NCI-H69 (cell line): ENCODE results near the gene NRG3.

Experiments used
- DNase-seq: peaks from one replicate; lab custom pipeline; 2025; lab: John Stamatoyannopoulos, UW

The NRG3 gene

DNA sequence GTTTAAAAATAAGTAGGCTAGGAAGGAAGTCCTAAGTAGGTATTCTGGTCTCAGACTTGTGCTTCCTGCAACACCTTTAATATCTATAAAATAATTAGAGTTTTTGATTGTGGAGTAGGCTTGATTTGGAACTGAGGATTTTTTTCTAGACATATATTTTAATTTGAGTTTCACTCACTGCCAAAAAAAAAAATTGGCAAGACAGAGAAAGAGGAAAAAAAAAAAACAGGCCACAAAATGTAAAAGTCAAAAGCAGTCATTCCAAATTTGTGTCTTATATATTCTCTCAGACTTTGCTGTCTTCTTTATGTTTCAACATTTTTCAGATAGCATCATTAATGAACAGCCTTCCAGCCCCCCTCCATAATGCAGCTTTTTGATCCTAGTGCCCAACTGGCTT, 346.1 kb downstream of the NRG3 start:
- no peak for DNase-seq

DNA sequence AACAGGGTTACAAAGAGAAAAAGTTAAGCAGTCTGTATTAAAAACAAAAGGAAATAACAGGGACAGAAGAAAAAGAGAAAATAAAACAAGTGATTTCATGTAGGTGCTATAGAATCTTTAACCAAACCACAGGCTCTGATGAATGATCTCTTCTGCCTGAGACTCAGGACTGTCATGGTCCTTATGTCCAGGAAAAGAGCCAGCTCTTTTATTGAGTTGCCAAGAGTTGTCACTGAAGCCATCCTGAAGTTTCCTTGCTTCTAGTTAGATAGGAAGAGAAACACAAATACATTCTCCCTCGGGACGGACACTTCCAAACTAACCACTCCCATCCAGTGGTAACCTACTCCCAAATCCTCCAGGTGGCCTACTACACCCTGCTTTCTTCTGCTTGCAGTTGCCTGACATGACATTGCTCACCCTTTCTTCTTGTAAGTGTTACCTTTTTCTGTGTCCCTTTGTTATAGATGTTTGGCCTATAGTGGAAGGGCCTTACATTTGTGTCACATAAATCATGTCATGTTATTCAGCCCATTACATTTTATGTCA, 346.7 kb downstream of the NRG3 start:
- peak; percentile 39 for DNase-seq

DNA sequence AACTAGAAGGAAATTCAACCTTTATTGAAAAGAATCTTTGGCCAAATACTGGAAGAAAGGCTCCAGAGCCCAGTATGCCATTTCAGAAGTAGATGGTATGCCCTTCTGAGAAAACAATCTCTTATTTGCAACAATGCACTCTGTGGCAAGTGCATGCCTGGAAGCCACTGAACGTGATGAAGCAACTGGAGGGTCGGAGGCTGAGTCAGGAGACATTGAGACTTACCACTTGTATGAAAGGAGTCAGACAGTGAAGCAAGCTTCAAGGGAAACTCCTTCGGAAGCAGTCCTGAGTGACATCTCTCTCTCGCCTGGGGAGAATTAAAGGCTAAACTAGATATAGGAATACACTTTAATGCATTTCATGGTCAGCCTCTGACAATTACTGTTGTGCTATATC, 353.7 kb downstream of the NRG3 start:
- DNase-seq, result no peak

DNA sequence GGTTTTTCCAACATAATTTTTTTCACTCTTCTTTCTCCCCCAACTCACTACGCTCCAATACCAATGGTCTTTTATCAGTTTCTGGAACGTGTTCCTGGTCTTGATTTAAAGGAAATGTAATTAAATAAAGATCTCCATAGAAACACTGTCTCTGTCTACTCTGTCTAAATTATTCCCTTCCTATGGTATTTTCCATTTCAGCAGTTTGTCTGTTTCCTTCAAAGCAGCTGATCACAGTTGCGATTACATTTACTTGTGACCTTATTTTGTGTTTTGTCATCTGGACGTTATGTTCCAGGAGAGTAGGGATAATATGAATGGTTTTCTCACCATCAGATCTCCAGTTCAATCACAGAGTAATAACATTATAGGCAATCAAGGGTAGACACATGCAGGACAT, 359.2 kb downstream of the NRG3 start:
- DNase-seq, result no peak

DNA sequence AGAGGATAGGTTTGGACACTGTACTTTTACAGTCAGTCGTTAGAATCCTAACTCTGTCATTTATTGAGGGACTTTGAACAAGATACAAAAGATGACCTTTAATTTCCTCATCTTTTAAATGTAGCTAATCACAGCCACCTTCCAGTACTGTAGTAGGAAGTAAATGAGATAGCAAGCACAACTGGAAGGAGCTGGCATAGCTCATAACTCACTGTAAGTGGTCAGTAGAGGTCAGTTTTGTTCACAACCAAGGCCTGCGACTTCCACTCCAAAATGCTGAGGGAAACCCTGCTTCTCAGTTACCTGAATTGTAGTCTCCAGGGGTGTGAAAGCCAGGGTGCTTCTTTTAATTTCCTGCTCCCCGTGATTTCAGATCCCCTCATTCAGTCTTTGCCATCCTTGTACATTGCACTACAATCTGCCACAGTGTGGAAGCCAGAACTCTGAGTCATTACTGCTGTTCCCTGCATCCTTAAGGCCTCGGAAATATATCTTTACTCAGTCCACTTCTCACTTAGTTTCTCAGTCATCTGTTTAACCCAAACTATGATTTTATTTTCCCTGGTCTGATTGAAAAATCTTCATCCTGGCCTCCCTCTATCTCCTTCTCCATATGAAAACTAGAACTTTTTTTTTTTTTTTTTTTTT, 361.2 kb downstream of the NRG3 start:
- no peak for DNase-seq

DNA sequence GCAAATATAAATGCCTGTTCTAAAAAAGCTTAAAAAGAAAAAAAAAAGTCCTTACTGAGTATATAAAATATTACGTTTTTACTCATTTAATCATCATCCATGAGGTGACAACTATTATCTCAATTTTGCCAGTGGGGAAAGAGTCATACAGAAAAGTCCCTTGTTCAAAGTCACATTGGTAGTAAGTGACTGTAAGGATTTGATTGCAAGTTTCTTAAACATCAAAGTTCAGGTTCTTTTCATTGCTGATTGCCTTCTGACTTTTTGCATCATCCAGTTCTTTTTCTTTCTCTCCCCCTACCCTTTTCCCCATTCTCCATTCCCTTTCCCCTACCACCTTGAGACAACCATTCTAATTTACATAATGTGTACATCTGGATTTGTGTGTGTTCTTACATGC, 363.3 kb downstream of the NRG3 start:
- no peak for DNase-seq

DNA sequence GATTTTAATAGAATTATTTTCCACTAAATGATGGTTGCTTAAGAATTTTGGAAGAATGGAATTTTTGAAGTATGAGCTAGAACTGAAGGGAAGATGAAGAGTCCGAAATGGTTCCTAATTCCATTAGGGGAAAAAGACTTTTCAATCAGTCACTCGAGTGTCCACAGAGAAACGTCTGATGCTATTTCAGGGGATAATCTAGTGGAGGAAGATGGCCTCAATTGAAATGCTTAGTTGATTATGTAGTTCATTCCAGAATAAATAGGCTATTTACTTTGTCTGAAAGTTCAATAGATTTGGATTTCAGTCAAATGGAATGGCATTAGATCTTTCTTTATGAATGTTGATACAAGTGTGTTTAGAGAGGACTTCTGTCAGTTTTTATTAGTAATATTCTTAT, 365.4 kb downstream of the NRG3 start:
- DNase-seq, result no peak

GRCh38 chr10:82242778-82243177, 367.8 kb downstream of the NRG3 start:
- no peak for DNase-seq

DNA sequence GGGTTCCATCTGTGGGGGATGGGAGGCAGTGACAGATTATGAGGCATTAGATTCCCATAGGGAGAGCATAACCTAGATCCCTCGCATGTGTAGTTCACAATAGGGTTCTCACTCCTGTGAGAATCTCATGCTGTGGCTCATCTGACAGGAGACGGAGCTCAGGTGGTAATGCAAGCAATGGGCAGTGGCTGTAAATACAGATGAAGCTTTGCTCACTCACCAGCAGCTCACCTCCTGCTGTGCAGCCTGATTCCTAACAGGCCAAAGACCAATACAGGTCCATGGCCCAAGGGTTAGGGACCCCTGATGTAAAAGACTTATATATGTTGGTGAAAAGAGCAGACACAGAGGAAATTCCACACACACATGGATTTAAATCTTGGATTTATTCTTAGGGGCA, 370.2 kb downstream of the NRG3 start:
- DNase-seq, result peak; percentile 73

- no peak for DNase-seq
Measured at GRCh38 chr10:82245906-82246560, 371.0 kb downstream of the NRG3 start.

- peak; percentile 24 for DNase-seq
Measured at GRCh38 chr10:82249141-82249540, 374.1 kb downstream of the NRG3 start.

DNA sequence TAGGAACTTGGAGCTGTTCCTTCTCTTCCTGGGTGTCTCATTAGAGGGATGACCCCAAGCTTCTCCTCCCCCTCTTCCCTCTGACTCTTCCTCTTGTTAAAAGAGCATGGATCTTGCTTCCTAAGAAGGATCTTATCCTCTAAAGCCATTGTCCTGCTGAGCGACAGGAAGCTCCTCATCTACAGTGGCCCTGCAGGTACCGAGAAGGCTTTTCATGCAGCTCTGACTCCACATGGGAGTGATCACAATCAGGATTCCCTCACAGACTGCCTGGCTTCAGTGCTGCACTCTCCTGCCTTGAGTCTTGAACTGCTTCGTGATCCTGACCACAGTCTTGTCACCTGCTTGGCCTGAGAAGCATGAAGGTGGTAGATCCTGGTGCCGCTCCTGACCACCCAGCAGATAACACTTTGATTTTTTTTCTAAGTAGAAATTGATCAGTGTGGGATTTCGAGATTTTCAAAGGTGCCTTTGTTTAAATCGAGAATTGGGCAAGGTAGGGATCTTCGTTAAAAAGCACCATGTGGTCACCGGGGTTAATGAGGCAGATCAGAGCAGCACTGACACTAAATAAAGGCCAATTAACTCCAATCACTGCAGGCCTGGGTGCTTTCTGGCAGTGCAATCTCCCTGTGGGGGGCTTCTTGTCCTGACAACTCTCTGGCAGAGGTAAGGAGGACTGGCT, 376.4 kb downstream of the NRG3 start:
- DNase-seq, result peak; percentile 56

- DNase-seq, result no peak
Measured at GRCh38 chr10:82252081-82252480, 377.1 kb downstream of the NRG3 start.

DNA sequence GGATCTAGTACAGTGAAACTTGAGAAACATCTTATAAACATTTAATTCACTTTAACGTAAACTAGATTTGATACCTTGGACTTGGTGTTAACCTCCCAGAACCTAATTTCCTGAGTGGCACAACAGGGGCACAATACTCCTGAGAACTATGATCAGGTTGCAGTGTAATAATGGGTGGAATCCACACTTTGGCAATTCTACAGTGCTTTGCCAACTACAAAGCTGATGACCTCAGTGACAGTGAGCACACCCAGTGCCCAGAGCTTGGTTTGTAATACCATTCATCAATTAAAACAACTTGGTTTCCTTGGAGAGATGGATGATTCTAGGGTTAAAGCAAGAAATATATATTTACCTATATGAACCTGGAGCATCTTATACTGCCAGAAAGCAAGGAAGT, 379.2 kb downstream of the NRG3 start:
- DNase-seq, result no peak

GRCh38 chr10:82256275-82256674, 381.3 kb downstream of the NRG3 start:
- DNase-seq, result no peak

GRCh38 chr10:82266438-82266837, 391.4 kb downstream of the NRG3 start:
- no peak for DNase-seq

DNA sequence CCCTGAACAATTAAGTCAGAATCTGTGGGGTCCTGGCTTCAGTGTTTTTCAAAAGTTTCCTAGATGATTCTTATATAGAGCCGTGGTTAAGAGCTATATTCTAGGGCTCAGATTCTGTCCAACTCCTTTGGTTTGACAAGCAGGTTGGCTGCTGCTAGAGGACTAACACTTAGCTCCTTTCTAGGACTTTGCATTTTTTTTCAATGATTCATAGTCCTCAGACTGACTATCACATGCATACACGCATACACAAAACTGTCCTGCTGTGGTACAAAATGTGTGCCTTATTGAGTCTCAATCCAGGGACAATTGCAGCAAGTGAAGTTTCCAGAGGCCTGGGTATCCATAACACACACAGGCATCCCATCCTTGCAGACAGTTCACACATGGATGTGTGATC, 392.0 kb downstream of the NRG3 start:
- DNase-seq, result no peak

- no peak for DNase-seq
Measured at GRCh38 chr10:82267465-82267864, 392.5 kb downstream of the NRG3 start.

DNA sequence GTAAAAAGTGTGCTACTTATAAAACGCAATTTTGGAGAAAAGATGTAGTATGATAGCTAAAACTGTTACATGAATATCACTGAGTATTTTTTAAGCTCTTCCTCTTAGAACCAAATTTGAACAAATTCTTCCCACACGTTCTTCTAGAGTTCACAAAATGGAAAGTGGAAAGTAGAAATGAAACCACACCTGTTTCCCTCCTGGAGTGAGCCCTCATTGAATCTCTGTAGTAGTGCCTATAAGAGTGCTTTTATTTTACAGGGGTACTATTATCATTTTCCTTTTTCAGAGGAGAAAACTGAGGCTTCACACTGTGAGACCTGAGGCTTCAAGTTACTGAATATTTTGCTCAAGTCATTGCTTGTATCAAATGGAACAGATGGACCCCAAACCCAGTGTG, 393.0 kb downstream of the NRG3 start:
- no peak for DNase-seq

GRCh38 chr10:82277591-82277990, 402.6 kb downstream of the NRG3 start:
- DNase-seq, result no peak

DNA sequence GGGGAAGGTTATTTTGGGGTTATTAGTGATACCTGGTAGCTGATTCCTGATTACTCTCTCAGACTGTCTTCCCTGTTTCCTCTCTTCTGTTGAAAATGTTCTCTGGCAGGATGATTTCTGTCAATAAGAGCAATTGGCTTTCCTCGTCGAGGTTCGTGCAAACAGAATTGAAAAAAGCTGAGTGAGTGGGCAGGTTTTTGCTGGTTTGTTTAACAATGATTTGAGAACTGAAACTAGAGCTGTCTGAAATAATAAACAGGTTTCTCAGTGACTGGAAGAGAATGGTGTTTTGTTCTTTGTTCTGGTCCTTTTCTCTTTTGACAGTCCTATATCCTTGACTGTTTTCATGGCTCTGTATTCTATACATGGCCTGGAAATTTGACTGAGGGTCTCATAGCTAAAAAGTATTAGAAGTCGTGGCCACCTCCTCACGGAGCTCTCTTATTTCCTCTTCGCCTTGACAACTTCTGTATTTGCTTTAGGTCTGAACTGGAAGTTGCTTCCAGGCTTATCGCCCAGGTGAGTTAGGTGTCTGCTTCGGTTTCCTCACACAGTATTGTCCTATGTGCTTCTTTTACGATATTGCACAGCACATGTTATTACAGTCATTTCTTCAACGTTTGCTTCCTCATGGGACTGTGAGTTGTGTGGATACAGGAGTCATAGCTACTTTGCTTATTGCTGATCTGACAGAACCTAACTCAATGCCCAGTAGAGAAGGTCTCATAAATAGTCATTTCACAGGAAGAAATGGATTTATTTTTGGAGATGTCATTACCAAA, 403.6 kb downstream of the NRG3 start:
- DNase-seq, result no peak

DNA sequence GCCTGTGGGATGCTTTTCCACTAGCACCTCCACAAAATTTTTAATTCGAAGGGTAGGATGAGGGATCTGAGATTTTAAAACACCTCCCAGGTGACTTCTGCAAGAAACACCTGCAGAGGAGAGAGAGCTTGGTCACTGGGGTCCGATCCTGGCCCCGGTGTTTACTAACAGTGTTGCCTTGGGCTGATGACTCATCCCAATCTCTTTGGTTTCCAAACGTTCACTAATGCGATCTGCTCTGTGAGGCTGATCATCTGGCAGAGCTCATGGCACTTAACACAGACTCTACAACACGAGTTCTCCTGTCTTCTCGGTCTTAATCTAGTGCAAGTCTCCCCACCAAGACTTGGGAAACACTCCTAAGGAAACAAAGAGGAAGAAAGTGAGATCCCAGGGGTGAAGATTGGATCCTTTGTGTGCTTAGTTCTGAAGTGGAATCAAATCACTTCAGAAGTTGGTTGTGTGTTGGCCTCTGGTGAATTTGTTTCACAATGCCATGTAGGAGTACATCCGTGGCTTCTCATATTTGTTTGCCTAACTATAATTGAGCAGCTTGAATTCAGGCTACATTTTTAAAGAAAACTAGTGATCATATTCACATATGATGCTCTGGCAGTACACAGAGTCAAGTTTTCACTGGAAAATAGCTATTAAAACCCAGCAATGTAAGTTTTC, 407.9 kb downstream of the NRG3 start:
- peak; percentile 10 for DNase-seq
